IPS-20b (cell line): Measurements from ENCODE around the gene MAP3K12.

Experiments used
- H3K27ac ChIP-seq: one replicate; pipeline ENCODE4 v1.5.1; 2013; ENCODE audit warnings: low read length
- H3K27me3 ChIP-seq: 2 replicates; pipeline ENCODE4 v1.6.1; 2013; ENCODE audit warnings: mild to moderate bottlenecking, low read length, inconsistent platforms; ENCODE audit not compliant: insufficient read depth
- H3K36me3 ChIP-seq: 2 replicates; pipeline ENCODE4 v1.6.1; 2013; ENCODE audit warnings: low read depth, mild to moderate bottlenecking, inconsistent platforms, low read length, moderate library complexity; ENCODE audit not compliant: insufficient read depth
- H3K4me1 ChIP-seq: 2 replicates; pipeline ENCODE4 v1.6.1; 2013; ENCODE audit warnings: mild to moderate bottlenecking, control low read depth, inconsistent platforms, low read length, moderate library complexity; ENCODE audit not compliant: insufficient read depth
- H3K4me3 ChIP-seq: 2 replicates; pipeline ENCODE4 v1.5.1; 2013; ENCODE audit warnings: mild to moderate bottlenecking, low read length, inconsistent platforms
- H3K9ac ChIP-seq: 2 replicates; pipeline ENCODE4 v1.6.1; 2013; ENCODE audit warnings: low read depth, mild to moderate bottlenecking, inconsistent platforms, low read length, moderate library complexity
- H3K9me3 ChIP-seq: 2 replicates; pipeline ENCODE4 v1.6.1; 2013; ENCODE audit warnings: mild to moderate bottlenecking, low read depth, low read length, inconsistent platforms; ENCODE audit not compliant: insufficient read depth

Gene MAP3K12

DNA sequence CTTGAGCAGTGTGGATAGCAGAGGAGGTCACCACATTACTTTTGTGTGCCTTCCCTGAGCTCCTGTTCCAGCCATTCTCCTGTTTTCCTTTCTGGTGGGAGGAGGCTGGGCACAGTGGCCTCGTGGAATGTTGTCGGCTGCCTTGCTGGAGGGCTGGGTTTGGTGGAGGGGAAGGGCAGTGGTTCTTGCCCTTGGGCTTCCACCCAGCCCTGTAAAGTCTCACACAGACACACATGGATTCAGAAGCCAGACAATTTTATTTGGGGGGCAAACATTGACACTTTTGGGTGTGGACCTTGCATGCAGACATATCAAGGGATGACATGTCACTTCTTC is 7.2 kb upstream of the MAP3K12 start:
- Histone ChIP-seq H3K4me3 (no peak overlapping the region), H3K9ac (no peak overlapping the region), H3K4me1 (peaks cover 8% of the 10 kb centered on the region), H3K36me3 (peaks cover 44% of the 10 kb centered on the region), H3K27me3 (no peaks in the 10 kb centered on the region), H3K27ac (no peak overlapping the region), H3K9me3 (no peaks in the 10 kb centered on the region)

DNA sequence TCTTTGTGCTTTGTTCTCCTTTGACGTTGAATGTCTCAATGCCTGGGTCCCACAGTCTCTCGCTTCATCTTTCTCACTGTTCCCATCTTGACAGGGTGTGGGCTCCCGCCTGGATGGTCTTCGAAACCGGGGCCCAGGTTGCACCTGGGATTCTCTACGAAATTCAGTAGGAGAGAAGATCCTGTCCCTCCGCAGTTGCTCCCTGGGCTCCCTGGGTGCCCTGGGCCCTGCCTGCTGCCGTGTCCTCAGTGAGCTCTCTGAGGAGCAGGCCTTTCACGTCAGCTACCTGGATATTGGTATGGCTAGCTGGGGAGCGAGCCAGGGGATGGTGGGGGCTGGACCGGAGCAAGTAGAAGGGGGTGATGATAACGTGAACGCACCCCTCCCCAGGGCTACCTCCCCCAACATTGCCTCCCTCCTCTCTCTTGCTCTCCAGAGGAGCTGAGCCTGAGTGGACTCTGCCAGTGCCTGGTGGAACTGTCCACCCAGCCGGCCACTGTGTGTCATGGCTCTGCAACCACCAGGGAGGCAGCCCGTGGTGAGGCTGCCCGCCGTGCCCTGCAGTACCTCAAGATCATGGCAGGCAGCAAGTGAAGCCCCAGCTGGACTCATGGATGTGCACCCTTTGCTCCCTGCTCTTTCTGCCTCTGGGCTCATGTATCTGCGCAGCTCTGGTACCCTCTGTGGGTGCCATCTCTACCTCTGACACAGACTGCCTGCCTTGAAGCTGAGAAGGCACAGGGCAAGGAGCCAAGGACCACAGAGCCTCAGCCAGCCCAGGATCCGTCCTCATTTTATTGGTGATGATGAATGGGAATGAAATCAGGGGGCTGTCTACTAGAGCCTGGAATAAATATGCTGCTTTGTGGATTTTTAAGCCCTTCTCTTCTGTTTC is 6.5 kb upstream of the MAP3K12 start:
- H3K4me1 ChIP-seq: peaks cover 8% of the 10 kb centered on the region
- H3K9me3 ChIP-seq: no peaks in the 10 kb centered on the region
- no peak overlapping the region for H3K27ac ChIP-seq
- H3K27me3 ChIP-seq: no peaks in the 10 kb centered on the region
- peaks cover 44% of the 10 kb centered on the region for H3K36me3 ChIP-seq
- H3K9ac ChIP-seq: no peak overlapping the region
- no peak overlapping the region for H3K4me3 ChIP-seq

DNA sequence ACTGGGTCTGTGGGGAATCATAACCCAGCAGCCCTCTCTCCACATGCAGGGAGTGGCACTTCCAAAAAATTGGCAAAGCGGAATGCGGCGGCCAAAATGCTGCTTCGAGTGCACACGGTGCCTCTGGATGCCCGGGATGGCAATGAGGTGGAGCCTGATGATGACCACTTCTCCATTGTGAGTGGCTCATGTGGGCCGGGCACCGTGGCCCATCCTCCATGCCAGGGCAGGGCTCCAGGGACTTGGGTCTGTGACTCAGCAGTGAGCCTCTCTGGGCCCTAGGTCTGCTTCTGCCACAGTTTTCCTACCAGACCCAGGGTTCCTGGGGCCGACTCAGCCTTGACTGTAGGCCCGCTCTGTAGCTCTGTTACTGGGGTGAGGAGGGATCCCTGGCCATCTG is 5.8 kb upstream of the MAP3K12 start:
- Histone ChIP-seq H3K27ac (no peak overlapping the region), H3K27me3 (no peaks in the 10 kb centered on the region), H3K4me3 (no peak overlapping the region), H3K9me3 (no peaks in the 10 kb centered on the region), H3K9ac (no peak overlapping the region), H3K4me1 (peaks cover 10% of the 10 kb centered on the region), H3K36me3 (peaks cover 44% of the 10 kb centered on the region)

DNA sequence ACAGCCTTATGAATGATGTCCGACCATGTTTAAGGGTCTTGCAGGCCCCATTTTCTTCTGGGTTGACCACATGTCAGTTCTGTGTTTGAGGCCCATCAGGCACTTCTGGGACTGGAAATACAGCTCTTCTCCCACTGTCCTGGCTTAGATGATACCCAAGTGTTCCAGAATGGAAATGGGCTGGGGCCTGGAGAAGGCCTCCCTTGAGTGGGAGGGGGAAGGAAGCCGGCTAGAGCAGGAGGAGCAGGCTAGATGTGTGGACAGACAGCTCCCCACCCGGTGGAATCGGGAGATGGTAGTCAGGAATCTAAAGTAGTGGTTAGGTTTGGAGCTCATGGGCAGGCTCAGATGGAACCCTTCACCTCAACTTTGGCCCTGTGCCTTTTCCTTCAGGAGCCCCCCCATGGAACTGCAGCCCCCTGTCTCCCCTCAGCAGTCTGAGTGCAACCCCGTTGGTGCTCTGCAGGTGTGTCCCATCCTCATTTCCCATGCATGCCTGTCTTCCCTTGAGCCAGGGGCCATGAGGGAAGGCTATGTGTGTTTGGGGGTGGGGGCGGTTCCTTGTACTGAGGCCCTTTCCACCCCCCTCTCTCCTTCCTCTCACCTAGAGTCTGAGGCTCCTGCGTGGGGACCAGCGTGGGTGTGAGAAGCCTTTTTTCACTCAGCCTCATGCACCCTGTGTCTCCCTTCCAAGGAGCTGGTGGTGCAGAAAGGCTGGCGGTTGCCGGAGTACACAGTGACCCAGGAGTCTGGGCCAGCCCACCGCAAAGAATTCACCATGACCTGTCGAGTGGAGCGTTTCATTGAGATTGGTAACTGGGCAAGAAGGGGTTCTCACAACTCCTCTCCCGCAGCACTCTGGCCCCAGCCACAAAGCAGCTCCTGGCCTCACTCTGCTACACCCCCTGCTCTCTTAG is 5.0 kb upstream of the MAP3K12 start:
- no peak overlapping the region for H3K4me3 ChIP-seq
- no peaks in the 10 kb centered on the region for H3K9me3 ChIP-seq
- H3K27ac ChIP-seq: no peak overlapping the region
- H3K9ac ChIP-seq: no peak overlapping the region
- H3K4me1 ChIP-seq: peaks cover 11% of the 10 kb centered on the region
- H3K36me3 ChIP-seq: peaks cover 44% of the 10 kb centered on the region
- no peaks in the 10 kb centered on the region for H3K27me3 ChIP-seq

DNA sequence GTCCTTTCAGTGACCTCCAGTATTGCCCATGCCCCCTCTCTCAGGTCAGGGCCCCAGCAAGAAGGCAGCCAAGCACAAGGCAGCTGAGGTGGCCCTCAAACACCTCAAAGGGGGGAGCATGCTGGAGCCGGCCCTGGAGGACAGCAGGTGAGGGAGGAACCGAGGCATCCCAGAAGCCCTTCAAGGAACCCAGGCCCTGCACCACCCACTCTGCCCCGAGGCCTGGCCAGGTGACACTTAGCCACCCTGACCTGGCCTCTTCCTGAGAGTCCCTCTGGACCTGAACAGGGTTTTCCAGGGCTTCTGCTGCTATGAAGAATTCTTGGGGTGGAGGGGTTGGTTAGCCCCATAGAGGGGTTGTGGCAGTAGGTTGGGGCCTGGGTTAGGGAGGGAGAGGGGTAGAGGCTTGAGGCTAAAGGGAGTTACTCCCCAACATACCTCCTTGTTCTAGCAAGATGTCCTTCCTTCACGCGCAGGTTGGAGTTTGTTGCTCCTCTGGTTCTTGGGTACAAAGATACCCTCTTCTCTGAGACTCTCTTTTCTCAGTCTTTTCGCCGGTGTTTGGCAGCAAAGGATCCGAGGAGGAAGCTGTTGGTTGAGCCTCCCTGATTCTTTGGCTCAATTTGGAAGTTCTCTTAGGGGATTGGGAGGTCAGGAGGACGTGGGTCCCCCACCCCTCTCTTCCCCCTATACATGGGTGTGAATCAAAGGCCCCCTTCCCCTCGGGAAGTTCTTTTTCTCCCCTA is 3.9 kb upstream of the MAP3K12 start:
- Histone ChIP-seq H3K36me3 (peaks cover 44% of the 10 kb centered on the region), H3K4me1 (peaks cover 15% of the 10 kb centered on the region), H3K27ac (no peak overlapping the region), H3K9ac (no peak overlapping the region), H3K4me3 (no peak overlapping the region), H3K9me3 (no peaks in the 10 kb centered on the region), H3K27me3 (no peaks in the 10 kb centered on the region)

DNA sequence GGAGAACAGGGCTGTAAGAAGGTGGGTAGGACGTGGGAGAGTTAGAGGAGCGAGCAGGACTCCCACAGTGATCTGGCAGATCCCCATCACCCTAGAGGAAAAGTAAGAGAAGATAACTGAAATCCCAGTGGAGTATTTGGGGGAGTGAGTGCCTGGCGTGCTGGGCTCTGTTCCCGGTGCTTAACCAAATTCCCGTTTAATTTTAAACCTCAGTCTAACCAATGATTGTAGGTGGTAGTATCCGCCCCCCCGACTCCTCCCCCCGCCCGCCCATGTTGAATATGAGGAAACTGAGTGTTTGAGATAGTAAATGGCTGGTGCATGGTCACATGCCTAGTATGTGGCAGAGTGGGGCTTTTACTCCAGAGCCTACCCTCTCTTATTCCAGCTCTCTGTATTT is 3.1 kb upstream of the MAP3K12 start:
- H3K27ac ChIP-seq: no peak overlapping the region
- no peaks in the 10 kb centered on the region for H3K27me3 ChIP-seq
- H3K4me1 ChIP-seq: peaks cover 19% of the 10 kb centered on the region
- H3K4me3 ChIP-seq: peak overlapping the region; percentile 79; the same call in 1 of the 2 replicates
- peak overlapping the region; percentile 94; the same call in 1 of the 2 replicates for H3K9ac ChIP-seq
- peaks cover 44% of the 10 kb centered on the region for H3K36me3 ChIP-seq
- no peaks in the 10 kb centered on the region for H3K9me3 ChIP-seq

DNA sequence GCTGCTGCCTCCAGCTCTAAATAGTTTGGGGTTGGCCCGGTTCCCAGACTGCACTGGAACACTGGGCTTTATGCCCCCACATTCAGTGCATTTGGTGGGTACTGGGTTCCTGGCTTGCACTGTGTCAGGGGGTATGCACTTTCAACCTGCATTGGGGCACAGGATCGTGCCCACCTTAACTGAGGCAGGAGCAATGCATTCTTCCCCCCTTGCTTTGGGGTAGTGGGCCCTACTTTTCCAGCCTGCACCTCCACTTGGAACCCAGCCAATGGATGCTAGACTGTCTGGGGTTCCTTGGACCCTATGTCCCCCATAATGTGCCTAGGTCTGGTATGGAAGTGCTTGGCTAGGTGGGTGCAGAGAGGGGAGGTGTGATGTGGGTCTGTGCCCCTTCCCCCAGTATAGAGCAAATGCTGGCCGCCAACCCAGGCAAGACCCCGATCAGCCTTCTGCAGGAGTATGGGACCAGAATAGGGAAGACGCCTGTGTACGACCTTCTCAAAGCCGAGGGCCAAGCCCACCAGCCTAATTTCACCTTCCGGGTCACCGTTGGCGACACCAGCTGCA is 2.4 kb upstream of the MAP3K12 start:
- Histone ChIP-seq H3K4me3 (peak overlapping the region; percentile 79), H3K36me3 (peaks cover 40% of the 10 kb centered on the region), H3K27ac (peak overlapping the region; percentile 98), H3K4me1 (peaks cover 19% of the 10 kb centered on the region), H3K9ac (peak overlapping the region; percentile 94), H3K27me3 (no peaks in the 10 kb centered on the region), H3K9me3 (no peaks in the 10 kb centered on the region)

DNA sequence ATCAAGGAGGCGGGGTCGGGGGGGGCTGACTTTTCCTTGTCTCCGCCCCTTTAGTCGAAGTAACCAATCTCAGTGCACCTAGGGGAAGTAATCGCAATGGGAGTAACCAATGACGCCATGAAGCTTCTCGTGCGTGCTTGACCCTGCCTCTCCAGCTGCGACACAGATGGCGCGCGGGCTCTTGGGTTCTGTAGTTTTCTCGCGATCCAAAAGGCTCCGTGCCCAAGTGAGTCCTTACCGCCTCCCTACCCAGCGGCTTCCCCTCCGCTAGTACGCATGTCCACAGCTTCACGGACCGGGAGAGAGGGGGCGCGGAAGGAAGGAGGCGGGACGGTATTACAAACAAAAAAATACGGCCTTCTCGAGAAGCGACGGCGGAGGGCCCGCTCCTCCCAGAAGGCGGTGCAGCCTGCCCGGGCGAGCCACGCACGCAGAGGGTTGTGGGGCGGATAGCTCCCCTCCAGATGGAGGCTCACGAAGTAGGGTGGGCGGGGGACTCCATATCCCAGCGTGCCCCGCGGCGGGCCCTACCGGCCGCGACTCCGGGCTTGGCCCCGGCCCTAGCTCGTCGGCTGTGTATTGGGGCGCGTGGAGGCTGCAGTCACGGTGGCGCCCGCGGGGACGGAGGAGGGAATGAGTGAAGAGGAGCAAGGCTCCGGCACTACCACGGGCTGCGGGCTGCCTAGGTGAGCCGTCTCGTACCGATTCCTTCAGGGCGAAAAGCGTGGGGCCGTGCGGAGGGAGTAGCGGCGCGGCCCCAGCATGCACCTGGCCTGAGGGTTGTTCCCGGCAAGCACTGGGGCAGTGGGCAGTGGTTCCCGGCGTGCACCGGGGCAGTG is 1.7 kb upstream of the MAP3K12 start, which contains the start of gene TARBP2:
Gene TARBP2, plus strand, starts transcription at position 508 of the 839 bp plus-strand sequence. Its CDS starts 126 bp downstream, at position 634.
- peak within 1 kb of the TSS; percentile 79 for H3K4me3 ChIP-seq
- H3K9me3 ChIP-seq: no peaks in the 10 kb centered on the region
- peak within 1 kb of the TSS; percentile 98 for H3K27ac ChIP-seq
- peaks cover 33% of the 10 kb centered on the region for H3K36me3 ChIP-seq
- peaks cover 25% of the 10 kb centered on the region for H3K4me1 ChIP-seq
- no peaks in the 10 kb centered on the region for H3K27me3 ChIP-seq
- H3K9ac ChIP-seq: peak within 1 kb of the TSS; percentile 94

DNA sequence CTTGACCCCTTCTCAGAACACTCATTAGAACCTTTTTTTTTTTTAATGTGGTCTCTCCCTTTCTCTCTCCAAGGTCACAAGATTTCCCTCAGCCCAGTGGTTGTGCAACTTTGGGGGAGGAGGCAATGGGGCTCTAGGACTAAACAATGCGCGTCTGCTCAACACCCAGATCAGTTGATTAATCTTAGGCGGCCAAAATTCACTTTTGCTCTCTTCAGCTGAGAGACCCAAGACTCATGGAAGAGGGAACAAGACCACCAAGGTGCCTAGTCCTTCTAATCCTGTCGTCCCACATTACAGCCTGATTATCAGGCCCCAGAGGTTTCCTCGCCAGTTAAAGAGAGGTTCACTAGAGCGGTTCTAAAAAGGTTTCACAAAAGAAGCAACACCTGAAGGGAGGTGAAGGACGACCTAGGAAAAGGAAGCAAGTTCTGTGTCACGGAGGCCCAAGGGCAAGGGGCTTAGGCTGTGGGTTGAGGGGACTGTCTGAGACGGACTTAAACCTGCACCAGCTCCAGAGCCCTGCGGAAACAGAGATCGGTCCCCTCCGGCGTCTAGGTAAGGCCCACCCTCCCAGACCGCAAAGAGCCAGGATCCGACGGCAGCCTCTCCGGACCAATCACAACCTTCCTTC is 1.0 kb upstream of the MAP3K12 start:
- H3K36me3 ChIP-seq: peaks cover 26% of the 10 kb centered on the region
- peaks cover 30% of the 10 kb centered on the region for H3K4me1 ChIP-seq
- H3K9ac ChIP-seq: peak overlapping the region; percentile 86; the same call in 1 of the 2 replicates
- peak overlapping the region; percentile 79 for H3K4me3 ChIP-seq
- H3K9me3 ChIP-seq: no peaks in the 10 kb centered on the region
- peak overlapping the region; percentile 72 for H3K27ac ChIP-seq
- H3K27me3 ChIP-seq: no peaks in the 10 kb centered on the region

DNA sequence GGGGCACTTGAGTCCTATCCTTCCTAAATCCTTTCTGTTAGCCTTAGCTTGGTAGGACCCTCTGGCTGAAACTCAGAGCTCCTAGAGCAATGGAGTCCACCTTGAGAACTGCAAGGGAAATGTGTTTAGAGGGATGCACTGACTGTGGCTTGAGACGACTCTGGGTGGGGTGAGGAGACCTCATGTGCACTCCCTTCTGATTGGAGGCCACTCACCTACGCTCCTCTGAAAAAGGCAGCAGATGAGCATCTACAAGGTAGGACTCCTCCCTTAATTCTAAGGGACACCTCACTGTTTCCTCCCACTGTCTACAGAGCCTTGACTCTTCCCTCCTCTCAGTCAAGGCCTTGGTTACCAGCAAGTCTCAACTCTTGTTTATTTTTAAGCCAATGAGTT is 1.0 kb downstream of the MAP3K12 start:
- Histone ChIP-seq H3K36me3 (peaks cover 5% of the 10 kb centered on the region), H3K4me1 (peaks cover 42% of the 10 kb centered on the region), H3K27ac (peak overlapping the region; percentile 66), H3K4me3 (peak overlapping the region; percentile 79), H3K27me3 (no peaks in the 10 kb centered on the region), H3K9ac (peak overlapping the region; percentile 50; the same call in 1 of the 2 replicates), H3K9me3 (no peaks in the 10 kb centered on the region)
